Kidney tubule cell (primary cell): Measurements from ENCODE around the gene CALCOCO2.
A peak's percentile ranks its signal among the peaks of the same experiment; 100 is the strongest.
"Not testable (repeated sequence)": the region's sequence is repeated elsewhere in the genome, so short reads cannot be mapped to it uniquely, and the experiment has no call there.

Experiments used
- DNase-seq: peaks from one replicate; pipeline ENCODE4 v3.0.0-alpha.2; 2018; ENCODE audit warnings: low spot score

The CALCOCO2 gene

GRCh38 chr17:48825446-48826381 is 5.1 kb upstream of the CALCOCO2 start:
- DNase-seq: peak; percentile 60

GRCh38 chr17:48831549-48831883 is 681 bp downstream of the CALCOCO2 start:
- DNase-seq: no peak

GRCh38 chr17:48834973-48835372 is 4.1 kb downstream of the CALCOCO2 start:
- DNase-seq: no peak

- DNase-seq: no peak
These were observed 5.1 kb downstream of the CALCOCO2 start for GRCh38 chr17:48835971-48836370.

GRCh38 chr17:48837458-48837857 is 6.6 kb downstream of the CALCOCO2 start:
- not testable (repeated sequence) for DNase-seq

- no peak for DNase-seq
These were observed 9.6 kb downstream of the CALCOCO2 start for GRCh38 chr17:48840441-48840840.

GRCh38 chr17:48841395-48841831 is 10.6 kb downstream of the CALCOCO2 start:
- peak; percentile 25 for DNase-seq

- no peak for DNase-seq
These were observed 11.9 kb downstream of the CALCOCO2 start for GRCh38 chr17:48842746-48843145.

- no peak for DNase-seq
These were observed 12.5 kb downstream of the CALCOCO2 start for GRCh38 chr17:48843187-48843900.

- DNase-seq: no peak
These were observed 20.0 kb downstream of the CALCOCO2 start for GRCh38 chr17:48850792-48851323.

GRCh38 chr17:48854774-48855476 is 24.1 kb downstream of the CALCOCO2 start:
- no peak for DNase-seq

- DNase-seq: no peak
These were observed 25.4 kb downstream of the CALCOCO2 start for GRCh38 chr17:48856122-48856821.

GRCh38 chr17:48860034-48860433 is 29.2 kb downstream of the CALCOCO2 start:
- no peak for DNase-seq

GRCh38 chr17:48860456-48860855 is 29.6 kb downstream of the CALCOCO2 start:
- DNase-seq: no peak

- DNase-seq: no peak
These were observed 38.2 kb downstream of the CALCOCO2 start for GRCh38 chr17:48868916-48869500.

GRCh38 chr17:48869821-48870318 is 39.0 kb downstream of the CALCOCO2 start:
- DNase-seq: no peak

- no peak for DNase-seq
These were observed 40.3 kb downstream of the CALCOCO2 start for GRCh38 chr17:48871035-48871550.

GRCh38 chr17:48871551-48872351 is 40.9 kb downstream of the CALCOCO2 start:
- DNase-seq: peak; percentile 34

GRCh38 chr17:48872409-48872808 is 41.6 kb downstream of the CALCOCO2 start:
- not testable (repeated sequence) for DNase-seq

GRCh38 chr17:48873209-48873608 is 42.4 kb downstream of the CALCOCO2 start:
- no peak for DNase-seq
